Thoracic aorta (tissue), 2 donors: Measurements from ENCODE around the gene CYP24A1. TPM values are rescaled to one million over a fixed set of nuclear protein-coding genes. Genes with fewer than 3 reads are reported as not detected.

Experiments
- ATAC-seq: fragments of 150-250 bp; one replicate; pipeline ENCODE4 v1.8.0; 2017; ENCODE audit warnings: low read depth; ENCODE audit not compliant: insufficient number of reproducible peaks, low FRiP score
- DNase-seq: peaks from one replicate; pipeline ENCODE4 v3.0.0-alpha.2; 2020; ENCODE audit warnings: low spot score
- H3K27ac ChIP-seq, 2 donors: fragments of 200-600 bp; sonication (generic); 1 replicate in 1 of 2; 2 replicates in 1 of 2; pipeline ENCODE4 v1.5.1; 2016; ENCODE audit warnings: mild to moderate bottlenecking in 2 of 2, moderate library complexity in 2 of 2
- H3K27me3 ChIP-seq: fragments of 200-600 bp; sonication (generic); replicated peaks from 2 replicates; pipeline ENCODE4 v1.6.0; 2016; ENCODE audit warnings: mild to moderate bottlenecking; ENCODE audit not compliant: insufficient read depth
- H3K36me3 ChIP-seq: fragments of 200-600 bp; sonication (generic); one replicate; pipeline ENCODE4 v1.5.1; 2016
- H3K4me1 ChIP-seq, 2 donors: fragments of 200-600 bp; sonication (generic); 1 replicate in 1 of 2; 2 replicates in 1 of 2; pipeline versions ENCODE4 v1.5.1 to v1.6.0; 2016; ENCODE audit warnings: low read depth in 2 of 2, mild to moderate bottlenecking in 1 of 2; ENCODE audit not compliant: control insufficient read depth in 1 of 2
- H3K4me3 ChIP-seq: fragments of 200-600 bp; sonication (generic); 2 replicates; pipeline ENCODE4 v1.5.1; 2016; ENCODE audit warnings: mild to moderate bottlenecking
- H3K9me3 ChIP-seq: fragments of 200-600 bp; sonication (generic); 2 replicates; pipeline ENCODE4 v1.5.1; 2016
- CTCF ChIP-seq: fragments of 200-600 bp; sonication (generic); IDR thresholded peaks from one replicate; pipeline ENCODE4 v1.5.1; 2019; ENCODE audit warnings: antibody characterized with exemption
- total RNA-seq, 2 donors: library from RNA; depleted of rRNA; stranded (reverse); fragments of >200 nt; gene quantifications; one replicate each; pipeline versions ENCODE4 v1.1.0 to v1.2.3, GENCODE V29; 2016

CYP24A1 gene
- total RNA-seq, 2 donors from 2014 or later = not detected

GRCh38 chr20:54106162-54106561 lies 67.6 kb downstream of the CYP24A1 start:
- H3K36me3 ChIP-seq = no peaks in the 10 kb centered on the region
- H3K9me3 ChIP-seq = no peaks in the 10 kb centered on the region
- H3K27ac ChIP-seq = no peak overlapping the region
- DNase-seq (no peak), ATAC-seq (no peak)
- no peaks in the 10 kb centered on the region for H3K27me3 ChIP-seq
- TF ChIP-seq CTCF = no peak
- H3K4me3 ChIP-seq = no peak overlapping the region
- H3K4me1 ChIP-seq = no peaks in the 10 kb centered on the region

- no peak for ATAC-seq
- Histone ChIP-seq H3K4me3 (no peak overlapping the region), H3K4me1 (no peaks in the 10 kb centered on the region), H3K27me3 (no peaks in the 10 kb centered on the region), H3K27ac (no peak overlapping the region), H3K36me3 (no peaks in the 10 kb centered on the region), H3K9me3 (no peaks in the 10 kb centered on the region)
- no peak for TF ChIP-seq CTCF
- DNase-seq = no peak
These were observed 68.1 kb downstream of the CYP24A1 start for GRCh38 chr20:54105653-54106052.

- Histone ChIP-seq H3K27ac (no peak overlapping the region), H3K9me3 (no peaks in the 10 kb centered on the region), H3K4me3 (no peak overlapping the region), H3K4me1 (no peaks in the 10 kb centered on the region), H3K36me3 (no peaks in the 10 kb centered on the region), H3K27me3 (no peaks in the 10 kb centered on the region)
- no peak for DNase-seq
- ATAC-seq = no peak
- TF ChIP-seq CTCF = no peak
These were observed 69.0 kb downstream of the CYP24A1 start for GRCh38 chr20:54104781-54105180.

GRCh38 chr20:54103762-54104600 lies 69.8 kb downstream of the CYP24A1 start:
- no peak for TF ChIP-seq CTCF
- no peaks in the 10 kb centered on the region for H3K27me3 ChIP-seq
- no peaks in the 10 kb centered on the region for H3K4me1 ChIP-seq
- DNase-seq (no peak), ATAC-seq (no peak)
- no peaks in the 10 kb centered on the region for H3K9me3 ChIP-seq
- H3K27ac ChIP-seq = no peak overlapping the region
- H3K36me3 ChIP-seq = no peaks in the 10 kb centered on the region
- no peak overlapping the region for H3K4me3 ChIP-seq

Other genes with a start within 250 kb of the CYP24A1 start
- gene BCAS1, start 103.4 kb downstream of the CYP24A1 start, total RNA-seq = 1 to 10 TPM in 1 of 2 donors, under 1 TPM in 1; under 0.01 to 3.6 TPM
- gene PFDN4, start 34.1 kb upstream of the CYP24A1 start, total RNA-seq = 10 to 100 TPM; 50.5 to 73.2 TPM